ENCODE measurements around the gene STX1A.
"Not testable (repeated sequence)": the region's sequence is repeated elsewhere in the genome, so short reads cannot be mapped to it uniquely, and the experiment has no call there.

The STX1A gene

DNA sequence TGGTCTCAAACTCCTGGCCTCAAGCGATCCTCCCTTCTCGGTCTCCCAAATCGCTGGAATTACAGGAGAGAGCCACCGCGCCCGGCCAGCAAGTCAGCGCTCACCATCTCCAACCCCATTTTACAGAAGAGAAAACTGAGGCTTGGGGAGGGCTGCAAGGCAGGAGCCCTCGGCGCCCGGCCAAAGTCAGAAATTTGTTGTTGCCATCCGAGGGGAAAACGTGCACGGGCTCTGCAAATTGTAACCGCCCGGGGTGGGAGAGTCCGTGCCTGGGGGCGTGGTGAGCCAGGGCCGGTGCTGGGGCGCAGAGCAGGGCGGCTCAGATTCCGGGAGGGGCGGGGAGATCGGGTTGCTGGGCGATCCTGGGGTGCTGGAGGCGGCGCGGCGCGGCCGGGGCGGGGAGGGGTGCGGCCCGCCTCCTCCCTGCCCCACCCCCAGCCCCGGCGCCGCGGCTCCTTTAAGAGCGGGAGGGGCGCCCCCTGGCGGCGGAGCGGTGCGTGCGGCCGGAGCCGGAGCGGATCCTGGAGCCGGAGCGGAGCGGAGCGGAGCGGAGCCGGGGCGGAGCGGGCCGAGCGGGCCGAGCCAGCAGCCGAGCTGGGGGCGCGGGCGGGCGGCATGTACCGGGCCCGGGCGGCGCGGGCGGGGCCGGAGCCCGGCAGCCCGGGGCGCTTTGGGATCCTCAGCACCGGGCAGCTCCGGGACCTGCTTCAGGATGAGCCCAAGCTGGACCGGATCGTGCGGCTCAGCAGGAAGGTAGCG, 51.9 kb downstream of the STX1A start, which contains the start of gene VPS37D:
TSS of gene VPS37D (plus strand) at position 488 of the 759 bp plus-strand sequence. CDS start at position 616, 128 bp downstream.
- TF ChIP-seq, protein P1, sequence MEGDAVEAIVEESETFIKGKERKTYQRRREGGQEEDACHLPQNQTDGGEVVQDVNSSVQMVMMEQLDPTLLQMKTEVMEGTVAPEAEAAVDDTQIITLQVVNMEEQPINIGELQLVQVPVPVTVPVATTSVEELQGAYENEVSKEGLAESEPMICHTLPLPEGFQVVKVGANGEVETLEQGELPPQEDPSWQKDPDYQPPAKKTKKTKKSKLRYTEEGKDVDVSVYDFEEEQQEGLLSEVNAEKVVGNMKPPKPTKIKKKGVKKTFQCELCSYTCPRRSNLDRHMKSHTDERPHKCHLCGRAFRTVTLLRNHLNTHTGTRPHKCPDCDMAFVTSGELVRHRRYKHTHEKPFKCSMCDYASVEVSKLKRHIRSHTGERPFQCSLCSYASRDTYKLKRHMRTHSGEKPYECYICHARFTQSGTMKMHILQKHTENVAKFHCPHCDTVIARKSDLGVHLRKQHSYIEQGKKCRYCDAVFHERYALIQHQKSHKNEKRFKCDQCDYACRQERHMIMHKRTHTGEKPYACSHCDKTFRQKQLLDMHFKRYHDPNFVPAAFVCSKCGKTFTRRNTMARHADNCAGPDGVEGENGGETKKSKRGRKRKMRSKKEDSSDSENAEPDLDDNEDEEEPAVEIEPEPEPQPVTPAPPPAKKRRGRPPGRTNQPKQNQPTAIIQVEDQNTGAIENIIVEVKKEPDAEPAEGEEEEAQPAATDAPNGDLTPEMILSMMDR (IDR thresholded peaks at IDR 0.05; ENCODE audit: control insufficient read depth, extremely low read depth, insufficient read depth): peak; percentile 98
- H3K4me3 ChIP-seq (ENCODE audit: low read depth, low read length): peak within 1 kb of the TSS; percentile 59
- DNase-seq (ENCODE audit: low read depth): peak; percentile 25

DNA sequence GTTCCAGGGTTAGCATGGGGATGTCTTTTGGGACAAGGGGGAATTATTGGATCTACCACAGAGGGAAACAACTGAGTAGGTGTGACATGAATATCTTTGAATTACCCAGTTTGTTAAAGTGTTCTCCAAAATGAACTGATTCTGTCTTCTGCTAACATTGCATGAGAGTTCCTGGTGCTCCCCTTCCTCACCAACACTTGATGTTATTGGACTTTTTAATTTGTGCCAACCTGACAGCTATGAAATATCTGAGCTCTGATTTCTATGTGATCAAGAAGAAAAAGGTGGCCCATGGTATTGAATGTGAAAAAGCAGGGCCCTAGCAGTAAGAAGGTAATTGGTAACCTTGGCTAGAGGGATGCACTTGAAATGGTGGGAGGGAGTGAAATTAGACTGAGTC, 56.4 kb downstream of the STX1A start:
- DNase-seq (ENCODE audit: low read depth): no peak
- TF ChIP-seq, protein P1 (IDR thresholded peaks at IDR 0.05; ENCODE audit: control insufficient read depth, extremely low read depth, insufficient read depth): no peak
- H3K4me3 ChIP-seq (ENCODE audit: low read depth, low read length): no peak overlapping the region

DNA sequence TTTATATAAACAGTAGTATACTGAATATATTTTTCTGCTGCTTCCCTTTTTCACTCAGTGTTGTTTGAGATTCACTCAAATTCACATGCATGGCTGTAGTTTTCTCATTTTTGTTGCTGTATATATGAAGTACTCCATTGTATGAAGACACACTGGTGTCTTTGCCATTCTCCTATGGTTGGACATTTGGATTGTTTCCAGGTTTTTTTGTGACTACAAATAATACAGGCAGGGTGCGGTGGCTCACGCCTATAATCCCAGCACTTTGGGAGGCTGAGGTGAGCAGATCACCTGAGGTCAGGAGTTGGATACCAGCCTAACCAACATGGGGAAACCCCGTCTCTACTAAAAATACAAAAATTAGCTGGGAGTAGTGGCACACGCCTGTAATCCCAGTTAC, 58.9 kb downstream of the STX1A start:
- DNase-seq (ENCODE audit: low read depth); H3K4me3 ChIP-seq (ENCODE audit: low read depth, low read length): not testable (repeated sequence)

DNA sequence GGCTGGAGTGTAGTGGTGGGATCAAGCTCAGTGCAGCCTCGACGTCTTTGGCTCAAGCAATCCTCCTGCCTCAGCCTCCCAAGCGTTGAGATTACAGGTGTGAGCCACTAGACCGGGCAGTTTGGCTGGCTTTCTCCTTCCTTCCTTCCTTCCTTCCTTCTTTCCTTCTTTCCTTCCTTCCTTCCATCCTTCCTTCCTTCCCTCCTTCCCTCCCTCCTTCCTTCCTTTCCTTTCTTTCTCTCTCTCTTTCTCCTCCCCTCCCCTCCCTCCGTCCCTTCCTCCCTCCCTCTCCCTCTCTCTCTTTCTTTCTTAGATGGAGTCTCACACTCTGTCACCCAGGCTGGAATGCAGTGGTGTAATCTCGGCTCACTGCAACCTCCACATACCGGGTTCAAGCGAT, 59.5 kb downstream of the STX1A start:
- DNase-seq (ENCODE audit: low read depth): no peak
- H3K4me3 ChIP-seq (ENCODE audit: low read depth, low read length): no peak overlapping the region
- TF ChIP-seq, protein P1 (IDR thresholded peaks at IDR 0.05; ENCODE audit: control insufficient read depth, extremely low read depth, insufficient read depth): no peak

DNA sequence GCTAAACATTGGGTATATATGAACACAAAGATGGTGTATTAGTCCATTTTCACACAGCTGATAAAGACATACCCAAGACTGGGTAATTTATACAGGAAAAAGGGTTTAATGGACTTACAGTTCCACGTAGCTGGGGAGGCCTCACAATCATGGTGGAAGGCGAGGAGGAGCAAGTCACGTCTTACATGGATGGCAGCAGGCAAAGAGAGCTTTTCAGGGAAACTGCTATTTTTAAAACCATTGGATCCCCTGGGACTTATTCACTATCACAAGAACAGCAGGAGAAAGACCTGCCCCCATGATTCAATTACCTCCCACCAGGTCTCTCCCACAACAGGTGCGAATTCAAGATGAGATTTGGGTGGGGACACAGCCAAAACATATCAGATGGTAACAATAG, 64.2 kb downstream of the STX1A start:
- DNase-seq (ENCODE audit: low read depth); H3K4me3 ChIP-seq (ENCODE audit: low read depth, low read length): not testable (repeated sequence)

DNA sequence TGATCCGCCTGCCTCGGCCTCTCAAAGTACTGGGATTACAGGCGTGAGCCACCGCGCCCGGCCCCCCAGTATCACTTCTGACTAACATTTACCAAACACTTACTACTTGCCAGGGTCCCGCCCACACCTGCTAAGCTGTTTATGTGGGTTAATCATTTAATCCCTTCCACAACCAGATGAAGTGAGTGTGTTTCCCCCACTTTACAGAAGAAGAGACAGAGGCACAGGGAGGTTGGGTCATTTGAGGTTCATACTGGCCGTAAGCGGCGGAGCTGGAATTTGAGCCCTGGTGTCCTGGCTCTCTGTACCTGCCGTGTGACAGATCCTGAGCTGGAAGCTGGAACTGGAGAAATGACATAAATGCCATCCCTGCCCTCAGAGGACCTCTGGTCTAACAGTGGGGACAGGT, 66.9 kb downstream of the STX1A start:
- no peak overlapping the region for H3K4me3 ChIP-seq (ENCODE audit: low read depth, low read length)
- DNase-seq (ENCODE audit: low read depth): no peak
- TF ChIP-seq, protein P1 (IDR thresholded peaks at IDR 0.05; ENCODE audit: control insufficient read depth, extremely low read depth, insufficient read depth): no peak

DNA sequence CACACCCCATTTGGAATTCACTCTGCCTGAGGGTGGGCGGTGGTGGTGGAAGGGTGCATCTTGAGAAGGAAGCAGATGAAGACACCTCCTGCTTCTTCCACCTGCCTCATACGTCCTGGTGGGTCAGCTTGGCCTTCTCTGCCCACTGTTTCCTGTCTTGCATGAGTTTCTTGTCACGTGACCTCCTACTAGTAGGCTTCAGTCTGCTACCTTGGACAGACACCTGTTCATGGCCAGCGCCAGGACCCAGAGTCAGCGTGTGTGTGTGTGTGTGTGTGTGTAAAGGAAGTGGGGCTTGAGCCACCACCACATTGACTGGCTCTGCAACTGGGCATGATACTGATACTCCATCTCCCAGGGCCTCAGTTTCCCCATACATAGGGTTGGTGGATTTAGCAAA, 68.9 kb downstream of the STX1A start:
- H3K4me3 ChIP-seq (ENCODE audit: low read depth, low read length): no peak overlapping the region
- TF ChIP-seq, protein P1 (IDR thresholded peaks at IDR 0.05; ENCODE audit: control insufficient read depth, extremely low read depth, insufficient read depth): no peak
- no peak for DNase-seq (ENCODE audit: low read depth)

DNA sequence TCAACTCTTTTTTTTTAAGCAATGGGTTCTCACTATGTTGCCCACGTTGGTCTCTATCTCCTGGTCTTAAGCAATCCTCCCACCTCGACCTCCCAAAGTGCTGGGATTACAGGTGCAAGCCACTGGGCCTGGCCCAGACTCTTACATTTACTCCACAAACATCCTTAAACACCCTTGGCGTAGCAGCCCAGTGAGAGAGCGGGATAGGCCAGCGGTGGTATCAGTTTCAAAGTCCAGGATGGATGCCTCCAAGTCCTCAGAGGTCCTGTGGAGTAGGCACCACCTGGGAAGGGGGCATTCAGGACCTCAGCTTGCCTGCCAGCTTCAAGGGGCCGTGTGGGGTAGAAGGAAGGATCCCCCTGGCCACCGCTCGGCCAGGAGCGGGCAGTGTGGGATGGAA, 69.9 kb downstream of the STX1A start:
- no peak overlapping the region for H3K4me3 ChIP-seq (ENCODE audit: low read depth, low read length)
- TF ChIP-seq, protein P1 (IDR thresholded peaks at IDR 0.05; ENCODE audit: control insufficient read depth, extremely low read depth, insufficient read depth): no peak
- no peak for DNase-seq (ENCODE audit: low read depth)

Measured in LNCaP clone FGC (cell line).